Fibroblast of mammary gland (primary cell): Measurements from ENCODE around the gene EEFSEC.

Experiments
- DNase-seq: peaks from one replicate; pipeline ENCODE4 v3.0.0-alpha.2; 2010; ENCODE audit warnings: low read depth
- H3K4me3 ChIP-seq: 2 replicates; pipeline ENCODE4 v1.5.1; 2011; ENCODE audit warnings: low read depth, mild to moderate bottlenecking, low read length, moderate library complexity; ENCODE audit not compliant: control insufficient read depth
- TF ChIP-seq, protein P1 (sequence below): conservative IDR thresholded peaks from 2 replicates; pipeline ENCODE4 v1.5.1; 2011; ENCODE audit warnings: low read depth, low read length, inconsistent platforms; ENCODE audit not compliant: control insufficient read depth, insufficient read depth

The EEFSEC gene

DNA sequence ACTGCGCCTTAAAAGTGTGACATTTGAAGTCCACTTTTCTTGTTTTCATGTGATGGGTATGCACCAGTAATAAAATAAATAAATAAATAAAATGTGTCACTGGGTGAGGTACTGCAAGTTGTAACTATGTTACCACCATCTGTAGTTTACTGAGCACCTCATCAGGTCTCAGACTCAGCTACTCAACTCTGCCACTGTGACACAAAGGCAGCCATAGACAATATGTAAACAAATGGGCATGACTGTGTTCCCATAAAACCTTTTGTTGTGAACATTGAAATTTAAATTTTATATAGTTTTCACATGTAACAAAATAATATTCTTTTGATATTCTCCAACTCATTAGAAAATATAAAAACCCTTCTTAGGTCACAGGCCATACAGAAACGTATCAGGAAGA, 193.3 kb downstream of the EEFSEC start:
- no peak overlapping the region for H3K4me3 ChIP-seq
- DNase-seq = no peak
- TF ChIP-seq, protein P1, sequence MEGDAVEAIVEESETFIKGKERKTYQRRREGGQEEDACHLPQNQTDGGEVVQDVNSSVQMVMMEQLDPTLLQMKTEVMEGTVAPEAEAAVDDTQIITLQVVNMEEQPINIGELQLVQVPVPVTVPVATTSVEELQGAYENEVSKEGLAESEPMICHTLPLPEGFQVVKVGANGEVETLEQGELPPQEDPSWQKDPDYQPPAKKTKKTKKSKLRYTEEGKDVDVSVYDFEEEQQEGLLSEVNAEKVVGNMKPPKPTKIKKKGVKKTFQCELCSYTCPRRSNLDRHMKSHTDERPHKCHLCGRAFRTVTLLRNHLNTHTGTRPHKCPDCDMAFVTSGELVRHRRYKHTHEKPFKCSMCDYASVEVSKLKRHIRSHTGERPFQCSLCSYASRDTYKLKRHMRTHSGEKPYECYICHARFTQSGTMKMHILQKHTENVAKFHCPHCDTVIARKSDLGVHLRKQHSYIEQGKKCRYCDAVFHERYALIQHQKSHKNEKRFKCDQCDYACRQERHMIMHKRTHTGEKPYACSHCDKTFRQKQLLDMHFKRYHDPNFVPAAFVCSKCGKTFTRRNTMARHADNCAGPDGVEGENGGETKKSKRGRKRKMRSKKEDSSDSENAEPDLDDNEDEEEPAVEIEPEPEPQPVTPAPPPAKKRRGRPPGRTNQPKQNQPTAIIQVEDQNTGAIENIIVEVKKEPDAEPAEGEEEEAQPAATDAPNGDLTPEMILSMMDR = no peak

- H3K4me3 ChIP-seq = no peak overlapping the region
- TF ChIP-seq, protein P1 = no peak
- no peak for DNase-seq
Measured at GRCh38 chr3:128347282-128347681, 194.0 kb downstream of the EEFSEC start.

GRCh38 chr3:128348075-128348474, 194.8 kb downstream of the EEFSEC start:
- TF ChIP-seq, protein P1 = no peak
- DNase-seq = no peak
- no peak overlapping the region for H3K4me3 ChIP-seq

DNA sequence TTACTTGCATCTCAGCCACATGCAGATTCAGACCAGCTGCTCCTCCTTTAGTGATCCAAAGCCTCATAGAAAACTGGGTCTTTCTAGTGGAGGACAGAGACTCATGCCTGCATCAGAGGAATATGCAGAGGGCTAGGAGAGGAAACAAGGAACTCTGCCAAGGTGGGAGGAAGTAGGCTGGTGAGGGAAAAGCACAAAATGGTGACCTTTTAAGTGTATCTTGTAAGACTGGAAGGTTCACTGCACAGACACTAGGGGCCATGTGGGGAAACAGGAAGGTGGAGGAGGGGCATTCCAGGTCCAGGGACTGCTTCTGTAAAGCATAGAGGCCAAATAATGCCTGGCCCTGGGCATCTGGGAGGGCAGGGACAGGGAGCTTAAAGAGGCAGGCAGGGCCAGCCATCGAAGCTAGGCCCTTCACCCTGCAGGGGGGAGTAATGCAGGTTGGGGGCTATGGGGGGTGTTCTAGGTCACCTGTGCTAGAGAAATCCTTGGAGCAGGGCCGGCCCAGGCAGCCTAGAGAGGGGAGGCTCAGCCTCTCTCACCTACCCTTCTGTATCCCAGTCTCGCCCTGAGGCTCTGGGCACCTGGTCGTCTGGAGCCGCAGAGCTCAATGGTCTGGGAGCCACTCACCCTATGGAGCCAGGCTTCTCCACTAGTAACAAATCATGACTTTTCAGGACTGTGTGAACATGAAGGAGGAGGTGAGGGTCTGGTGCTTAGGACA, 195.7 kb downstream of the EEFSEC start:
- no peak overlapping the region for H3K4me3 ChIP-seq
- peak; percentile 8 for DNase-seq
- TF ChIP-seq, protein P1 = no peak

GRCh38 chr3:128349963-128350599, 196.8 kb downstream of the EEFSEC start:
- no peak overlapping the region for H3K4me3 ChIP-seq
- no peak for DNase-seq
- TF ChIP-seq, protein P1 = no peak

- DNase-seq = no peak
- H3K4me3 ChIP-seq = no peak overlapping the region
- TF ChIP-seq, protein P1 = no peak
Measured at GRCh38 chr3:128351546-128351945, 198.3 kb downstream of the EEFSEC start.

- H3K4me3 ChIP-seq = no peak overlapping the region
- DNase-seq = no peak
- TF ChIP-seq, protein P1 = no peak
Measured at GRCh38 chr3:128352326-128352725, 199.0 kb downstream of the EEFSEC start.
